Activated naive CD8-positive, alpha-beta T cell treated with anti-CD3 and anti-CD28 coated beads, Interleukin-2, amount 50 U/mL, for 24 hours (primary cell): ENCODE data around the gene RNF144A.

Source experiments
- ATAC-seq: fragments of 150-1000 bp; cut with Tn5 transposase; one replicate; pipeline ENCODE4 v1.10.0; 2021
- DNase-seq: peaks from one replicate; pipeline ENCODE4 v3.0.0; 2021
- H3K27ac Mint-ChIP-seq: one replicate; pipeline ENCODE4 v1.8.0; 2021; ENCODE audit warnings: mild to moderate bottlenecking, mixed read lengths
- H3K27me3 Mint-ChIP-seq: one replicate; pipeline ENCODE4 v1.8.0; 2021; ENCODE audit warnings: mixed read lengths
- H3K36me3 Mint-ChIP-seq: one replicate; pipeline ENCODE4 v1.8.0; 2021; ENCODE audit warnings: low read depth, mixed read lengths
- H3K4me1 Mint-ChIP-seq: one replicate; pipeline ENCODE4 v1.8.0; 2021; ENCODE audit warnings: mixed read lengths
- H3K4me3 Mint-ChIP-seq: one replicate; pipeline ENCODE4 v1.8.0; 2021; ENCODE audit warnings: mild to moderate bottlenecking, moderate library complexity, mixed read lengths
- H3K9me3 Mint-ChIP-seq: one replicate; pipeline ENCODE4 v1.8.0; 2021; ENCODE audit warnings: mixed read lengths

Gene RNF144A

GRCh38 chr2:7013471-7014160 lies 96.4 kb downstream of the RNF144A start:
- H3K27me3 Mint-ChIP-seq: no peaks in the 10 kb centered on the region
- no peaks in the 10 kb centered on the region for H3K9me3 Mint-ChIP-seq
- peaks cover 23% of the 10 kb centered on the region for H3K4me1 Mint-ChIP-seq
- peak overlapping the region; percentile 25 for H3K27ac Mint-ChIP-seq
- ATAC-seq (peak; percentile 25), DNase-seq (no peak)
- no peak overlapping the region for H3K4me3 Mint-ChIP-seq
- peaks cover under 1% of the 10 kb centered on the region for H3K36me3 Mint-ChIP-seq

- H3K4me1 Mint-ChIP-seq: peaks cover 23% of the 10 kb centered on the region
- H3K27ac Mint-ChIP-seq: no peak overlapping the region
- no peaks in the 10 kb centered on the region for H3K9me3 Mint-ChIP-seq
- peaks cover 1% of the 10 kb centered on the region for H3K36me3 Mint-ChIP-seq
- no peaks in the 10 kb centered on the region for H3K27me3 Mint-ChIP-seq
- no peak overlapping the region for H3K4me3 Mint-ChIP-seq
- DNase-seq (no peak), ATAC-seq (peak; percentile 38)
Observed at GRCh38 chr2:7014174-7014640, 97.0 kb downstream of the RNF144A start.

- DNase-seq (no peak), ATAC-seq (no peak)
- no peaks in the 10 kb centered on the region for H3K9me3 Mint-ChIP-seq
- peaks cover 23% of the 10 kb centered on the region for H3K4me1 Mint-ChIP-seq
- no peaks in the 10 kb centered on the region for H3K27me3 Mint-ChIP-seq
- no peak overlapping the region for H3K27ac Mint-ChIP-seq
- H3K36me3 Mint-ChIP-seq: peaks cover 4% of the 10 kb centered on the region
- H3K4me3 Mint-ChIP-seq: no peak overlapping the region
Observed at GRCh38 chr2:7015007-7015950, 98.1 kb downstream of the RNF144A start.

GRCh38 chr2:7016148-7016547 lies 98.9 kb downstream of the RNF144A start:
- Mint-ChIP-seq H3K4me3 (no peak overlapping the region), H3K36me3 (peaks cover 6% of the 10 kb centered on the region), H3K4me1 (peaks cover 23% of the 10 kb centered on the region), H3K27ac (no peak overlapping the region), H3K27me3 (no peaks in the 10 kb centered on the region), H3K9me3 (no peaks in the 10 kb centered on the region)
- DNase-seq (no peak), ATAC-seq (no peak)

- DNase-seq (no peak), ATAC-seq (no peak)
- Mint-ChIP-seq H3K4me3 (no peak overlapping the region), H3K36me3 (peaks cover 6% of the 10 kb centered on the region), H3K27me3 (no peaks in the 10 kb centered on the region), H3K4me1 (peaks cover 21% of the 10 kb centered on the region), H3K27ac (no peak overlapping the region), H3K9me3 (no peaks in the 10 kb centered on the region)
Observed at GRCh38 chr2:7016601-7017211, 99.5 kb downstream of the RNF144A start.

- peaks cover 17% of the 10 kb centered on the region for H3K4me1 Mint-ChIP-seq
- no peak for DNase-seq
- H3K36me3 Mint-ChIP-seq: peaks cover 6% of the 10 kb centered on the region
- no peak overlapping the region for H3K27ac Mint-ChIP-seq
- no peak overlapping the region for H3K4me3 Mint-ChIP-seq
- no peak for ATAC-seq
- H3K9me3 Mint-ChIP-seq: no peaks in the 10 kb centered on the region
- no peaks in the 10 kb centered on the region for H3K27me3 Mint-ChIP-seq
Observed at GRCh38 chr2:7017671-7018281, 100.6 kb downstream of the RNF144A start.

- H3K36me3 Mint-ChIP-seq: peaks cover 6% of the 10 kb centered on the region
- no peak overlapping the region for H3K27ac Mint-ChIP-seq
- ATAC-seq: no peak
- no peaks in the 10 kb centered on the region for H3K27me3 Mint-ChIP-seq
- H3K4me3 Mint-ChIP-seq: no peak overlapping the region
- H3K4me1 Mint-ChIP-seq: peaks cover 13% of the 10 kb centered on the region
- no peaks in the 10 kb centered on the region for H3K9me3 Mint-ChIP-seq
- DNase-seq: no peak
Observed at GRCh38 chr2:7018282-7018701, 101.1 kb downstream of the RNF144A start.

GRCh38 chr2:7018767-7019166 lies 101.6 kb downstream of the RNF144A start:
- H3K36me3 Mint-ChIP-seq: peaks cover 6% of the 10 kb centered on the region
- DNase-seq (no peak), ATAC-seq (no peak)
- H3K4me3 Mint-ChIP-seq: no peak overlapping the region
- no peaks in the 10 kb centered on the region for H3K27me3 Mint-ChIP-seq
- peaks cover 8% of the 10 kb centered on the region for H3K4me1 Mint-ChIP-seq
- no peaks in the 10 kb centered on the region for H3K9me3 Mint-ChIP-seq
- H3K27ac Mint-ChIP-seq: no peak overlapping the region

- Mint-ChIP-seq H3K4me3 (no peak overlapping the region), H3K36me3 (peaks cover 6% of the 10 kb centered on the region), H3K9me3 (no peaks in the 10 kb centered on the region), H3K27me3 (no peaks in the 10 kb centered on the region), H3K4me1 (peaks cover 4% of the 10 kb centered on the region), H3K27ac (no peak overlapping the region)
- DNase-seq (no peak), ATAC-seq (no peak)
Observed at GRCh38 chr2:7019191-7019590, 102.0 kb downstream of the RNF144A start.

- no peaks in the 10 kb centered on the region for H3K27me3 Mint-ChIP-seq
- H3K27ac Mint-ChIP-seq: no peak overlapping the region
- ATAC-seq (no peak), DNase-seq (no peak)
- H3K36me3 Mint-ChIP-seq: peaks cover 6% of the 10 kb centered on the region
- H3K4me1 Mint-ChIP-seq: no peaks in the 10 kb centered on the region
- no peaks in the 10 kb centered on the region for H3K9me3 Mint-ChIP-seq
- H3K4me3 Mint-ChIP-seq: no peak overlapping the region
Observed at GRCh38 chr2:7020059-7020458, 102.8 kb downstream of the RNF144A start.

GRCh38 chr2:7020468-7020867 lies 103.3 kb downstream of the RNF144A start:
- ATAC-seq: no peak
- Mint-ChIP-seq H3K27me3 (no peaks in the 10 kb centered on the region), H3K27ac (no peak overlapping the region), H3K4me3 (no peak overlapping the region), H3K4me1 (no peaks in the 10 kb centered on the region), H3K36me3 (peaks cover 6% of the 10 kb centered on the region), H3K9me3 (no peaks in the 10 kb centered on the region)
- no peak for DNase-seq

- DNase-seq (no peak), ATAC-seq (no peak)
- H3K4me3 Mint-ChIP-seq: no peak overlapping the region
- H3K36me3 Mint-ChIP-seq: peaks cover 6% of the 10 kb centered on the region
- no peaks in the 10 kb centered on the region for H3K27me3 Mint-ChIP-seq
- H3K4me1 Mint-ChIP-seq: no peaks in the 10 kb centered on the region
- H3K27ac Mint-ChIP-seq: no peak overlapping the region
- no peaks in the 10 kb centered on the region for H3K9me3 Mint-ChIP-seq
Observed at GRCh38 chr2:7020939-7021470, 103.8 kb downstream of the RNF144A start.

- Mint-ChIP-seq H3K36me3 (peaks cover 6% of the 10 kb centered on the region), H3K4me3 (no peak overlapping the region), H3K9me3 (no peaks in the 10 kb centered on the region), H3K4me1 (no peaks in the 10 kb centered on the region), H3K27me3 (no peaks in the 10 kb centered on the region), H3K27ac (no peak overlapping the region)
- DNase-seq: no peak
- no peak for ATAC-seq
Observed at GRCh38 chr2:7022492-7023385, 105.5 kb downstream of the RNF144A start.
